M059J (cell line): ENCODE data around the gene RUNDC1. TPM values are rescaled to one million over a fixed set of nuclear protein-coding genes. Genes with fewer than 3 reads are reported as not detected.

Experiments
- DNase-seq: peaks from one replicate; pipeline ENCODE4 v3.0.0-alpha.2; 2012; ENCODE audit warnings: low read depth
- total RNA-seq: library from RNA; depleted of rRNA; stranded (reverse); fragments of >200 nt; shearing (Covaris generic); gene quantifications from 2 replicates; pipeline ENCODE4 v1.2.3, GENCODE V29; 2014

Gene RUNDC1
- total RNA-seq, 1 experiment from 2014 or later, result 11.4 TPM

DNA sequence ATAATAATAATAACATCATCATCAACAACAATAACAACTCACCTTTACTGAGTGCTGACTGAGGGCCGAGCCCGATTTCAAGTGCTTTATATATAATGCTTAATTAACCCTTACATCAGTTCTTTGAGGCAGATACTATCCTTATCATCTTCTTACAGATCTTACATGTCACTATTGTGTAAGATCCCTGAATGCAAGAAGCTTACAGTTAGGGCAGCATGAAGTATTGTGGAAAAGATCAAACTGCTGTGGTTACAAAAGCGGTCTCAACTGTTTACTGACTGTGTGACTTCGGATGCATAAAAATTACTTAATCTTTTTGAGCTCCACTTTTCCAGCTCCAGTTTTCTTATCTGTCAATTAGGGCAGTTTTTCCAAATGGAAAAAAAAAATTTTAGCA lies 38.6 kb downstream of the RUNDC1 start:
- DNase-seq, result no peak

DNA sequence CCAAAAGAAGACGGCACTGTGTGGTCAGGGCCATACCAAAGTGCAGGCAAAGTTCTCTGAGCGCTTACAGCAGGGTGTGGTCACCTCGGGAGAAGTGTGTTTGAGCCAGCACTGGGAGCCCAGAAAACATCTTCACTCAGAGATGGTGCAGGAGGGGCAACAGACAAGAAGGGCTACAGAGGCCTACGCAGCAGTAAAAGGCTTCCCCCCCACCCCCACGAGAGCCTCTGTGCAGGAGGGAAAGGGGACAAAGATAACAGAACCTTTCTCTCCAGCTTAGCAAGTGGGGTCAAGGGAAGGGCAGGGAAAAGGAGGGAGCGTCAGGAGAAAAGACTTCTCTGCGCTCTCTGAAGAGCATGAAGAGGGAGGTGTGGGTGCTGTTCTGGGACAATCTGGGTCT lies 39.1 kb downstream of the RUNDC1 start:
- no peak for DNase-seq

DNA sequence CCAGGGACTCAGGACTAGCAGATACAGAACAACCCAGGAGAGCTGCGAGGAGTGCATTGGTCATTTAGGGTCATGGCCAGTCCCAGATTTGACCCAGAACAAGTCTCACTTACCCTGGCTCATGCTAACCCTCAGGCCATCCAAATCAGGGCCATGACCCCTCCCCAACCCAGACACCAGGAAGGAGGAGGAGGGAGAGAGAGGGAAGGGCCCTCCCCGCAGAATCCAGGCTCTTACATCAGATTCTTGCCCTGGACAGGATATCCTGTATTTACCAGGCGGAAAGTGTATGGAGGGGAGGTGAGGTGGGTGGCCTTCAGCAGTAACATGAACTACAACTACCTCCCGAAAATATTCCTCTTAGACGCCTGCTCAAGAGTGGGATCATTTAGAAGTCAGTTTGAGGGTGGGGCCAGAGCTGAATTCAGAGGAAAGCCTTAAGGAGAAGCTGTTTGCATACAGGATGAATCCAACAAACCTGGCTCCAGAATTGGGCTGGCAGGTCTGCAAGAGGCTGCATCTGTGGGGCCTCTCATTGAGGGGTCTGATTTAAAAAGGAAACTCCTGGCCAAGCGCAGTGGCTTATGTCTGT lies 39.8 kb downstream of the RUNDC1 start:
- DNase-seq, result no peak

DNA sequence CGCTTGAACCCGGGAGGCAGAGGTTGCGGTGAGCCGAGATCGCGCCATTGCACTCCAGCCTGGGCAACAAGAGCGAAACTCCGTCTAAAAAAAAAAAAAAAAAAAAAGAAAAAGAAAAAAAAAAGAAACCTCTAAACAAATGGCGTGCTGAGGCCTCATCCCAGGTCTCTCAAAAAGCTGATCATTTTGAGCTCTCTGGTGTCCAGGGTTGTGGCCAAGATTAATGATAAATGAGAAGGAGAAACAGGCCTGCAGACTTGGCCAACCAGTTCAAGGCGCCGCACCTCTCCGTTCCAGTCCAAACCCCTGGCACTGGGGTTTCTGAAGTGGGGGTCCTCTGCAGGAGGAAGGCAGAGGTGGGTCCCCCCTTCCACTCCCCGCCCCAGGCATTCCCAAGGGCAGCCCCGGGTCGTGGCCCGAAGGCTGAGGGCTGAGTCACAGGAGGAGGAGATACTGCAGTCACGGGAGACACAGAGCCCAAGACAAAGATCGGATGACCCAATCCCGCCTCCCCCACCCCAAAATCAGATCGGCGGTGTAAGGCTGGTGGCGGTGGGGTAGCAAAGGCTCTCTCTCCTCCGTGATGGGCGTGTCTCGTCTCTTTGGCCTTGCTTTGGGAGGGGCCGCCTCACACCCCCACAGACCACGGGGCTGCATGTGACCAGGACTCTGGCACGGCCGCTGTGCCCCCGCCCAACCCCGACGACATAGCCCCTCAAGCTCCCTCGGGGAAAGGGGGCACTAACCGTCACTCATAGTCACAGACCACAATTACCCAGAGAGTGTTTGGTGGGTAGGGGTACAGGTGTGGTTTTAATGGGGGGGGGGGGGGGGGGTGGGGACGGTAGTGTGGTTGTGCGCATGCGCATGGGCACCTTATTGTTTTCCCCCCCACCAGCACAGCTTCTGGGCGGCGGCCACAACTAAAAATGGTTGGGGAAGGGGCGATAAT lies 40.7 kb downstream of the RUNDC1 start:
- DNase-seq, result peak; percentile 71

DNA sequence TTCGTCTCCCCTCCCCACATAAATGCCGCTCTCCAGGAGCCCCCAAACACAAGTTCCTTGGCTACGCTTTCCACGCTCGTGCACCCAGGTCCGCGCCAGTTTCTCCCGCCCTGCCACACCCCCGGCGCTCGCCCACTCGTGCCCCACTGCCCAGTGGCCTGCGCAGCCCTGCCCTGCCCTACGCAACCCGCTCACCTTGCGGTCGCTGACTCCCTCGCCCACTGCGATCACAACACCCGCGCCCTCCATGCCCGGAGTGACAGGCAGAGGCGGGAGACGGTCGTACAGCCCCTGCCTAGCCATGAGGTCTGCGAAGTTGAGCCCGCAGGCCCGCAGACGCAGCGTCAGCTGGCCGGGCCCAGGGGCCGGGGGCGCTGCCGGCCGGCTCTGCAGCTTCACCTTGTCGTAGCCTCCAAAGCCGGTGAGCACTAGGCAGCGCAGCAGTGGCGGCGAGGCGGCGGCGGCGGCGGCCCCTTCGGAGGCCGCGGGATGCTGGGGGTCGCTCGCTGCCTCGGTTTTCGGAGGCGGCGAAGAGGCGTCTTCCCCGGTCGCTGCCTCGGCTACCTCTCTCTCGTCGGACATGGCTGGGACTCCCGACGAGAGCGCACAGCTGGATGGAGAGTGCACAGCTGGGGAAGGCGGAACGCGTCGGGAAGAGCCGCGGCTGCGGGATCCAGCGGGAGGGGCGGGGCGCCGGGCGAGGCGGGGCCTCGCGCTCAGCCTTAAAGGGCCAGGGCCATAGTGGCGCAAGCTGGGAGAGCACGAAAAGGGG lies 41.6 kb downstream of the RUNDC1 start, which contains the start of gene VAT1:
TSS of gene VAT1 (minus strand) at position 645 of the 772 bp plus-strand sequence. CDS start at position 582, 63 bp downstream.
- peak; percentile 72 for DNase-seq

DNA sequence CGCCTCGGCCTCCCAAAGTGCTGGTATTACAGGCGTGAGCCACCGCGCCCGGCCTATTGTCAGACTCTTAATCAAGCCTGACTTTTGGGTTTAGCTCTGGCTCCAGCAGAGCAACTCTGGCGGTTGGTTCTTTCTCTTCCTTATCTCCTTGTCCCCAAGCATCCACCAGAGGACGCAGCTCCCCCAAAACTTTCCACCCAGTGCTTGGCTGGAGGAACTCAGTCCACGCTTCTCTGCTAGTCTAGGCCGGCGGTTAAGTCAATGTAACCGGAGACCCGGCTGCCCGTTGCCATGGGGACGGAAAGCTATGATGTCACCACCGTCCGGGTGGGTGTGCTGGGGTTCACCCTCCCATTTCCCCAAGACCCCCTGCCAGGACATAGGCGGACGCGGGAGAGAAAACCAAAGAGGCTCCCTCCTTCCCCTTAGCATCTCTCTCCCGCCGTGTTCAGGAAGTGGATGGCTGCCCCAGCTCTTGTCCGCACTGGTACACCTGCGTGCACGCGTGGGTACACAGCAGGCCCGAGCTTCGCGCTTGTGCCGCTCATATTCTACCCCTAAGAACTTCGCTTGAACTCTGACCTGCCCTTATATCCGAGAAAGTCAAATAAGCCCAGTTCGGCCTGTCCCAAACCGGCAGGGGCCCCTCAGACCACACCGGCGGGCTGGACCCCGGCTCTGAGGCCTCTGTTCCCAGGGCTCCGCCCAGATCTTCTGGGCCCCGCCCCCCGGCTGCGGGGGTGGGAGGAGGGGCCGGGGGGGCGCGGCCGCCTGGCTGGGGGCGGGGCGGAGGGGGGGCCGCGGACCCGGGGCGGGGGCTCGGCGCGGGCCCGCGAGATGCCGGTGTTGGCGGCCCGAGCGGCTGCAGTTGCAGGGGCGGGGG lies 44.3 kb downstream of the RUNDC1 start, which contains the start of gene RND2:
TSS of gene RND2 (plus strand) at position 825 of the 883 bp plus-strand sequence. CDS start 117 bp downstream, outside the sequence.
- peak; percentile 95 for DNase-seq

DNA sequence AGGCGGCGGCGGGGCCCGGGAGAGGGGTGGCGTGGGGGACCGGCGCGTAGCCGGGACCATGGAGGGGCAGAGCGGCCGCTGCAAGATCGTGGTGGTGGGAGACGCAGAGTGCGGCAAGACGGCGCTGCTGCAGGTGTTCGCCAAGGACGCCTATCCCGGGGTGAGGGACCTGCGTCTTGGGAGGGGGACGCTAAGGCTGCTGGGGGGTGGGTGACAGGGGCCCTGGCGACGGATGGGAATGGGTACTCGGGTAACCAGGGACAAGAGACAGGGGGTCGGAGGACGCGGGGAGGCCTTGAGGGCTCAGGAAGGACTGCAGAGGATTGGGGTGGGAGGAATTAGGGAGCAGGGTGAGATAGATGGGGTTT lies 44.9 kb downstream of the RUNDC1 start:
- DNase-seq, result no peak

DNA sequence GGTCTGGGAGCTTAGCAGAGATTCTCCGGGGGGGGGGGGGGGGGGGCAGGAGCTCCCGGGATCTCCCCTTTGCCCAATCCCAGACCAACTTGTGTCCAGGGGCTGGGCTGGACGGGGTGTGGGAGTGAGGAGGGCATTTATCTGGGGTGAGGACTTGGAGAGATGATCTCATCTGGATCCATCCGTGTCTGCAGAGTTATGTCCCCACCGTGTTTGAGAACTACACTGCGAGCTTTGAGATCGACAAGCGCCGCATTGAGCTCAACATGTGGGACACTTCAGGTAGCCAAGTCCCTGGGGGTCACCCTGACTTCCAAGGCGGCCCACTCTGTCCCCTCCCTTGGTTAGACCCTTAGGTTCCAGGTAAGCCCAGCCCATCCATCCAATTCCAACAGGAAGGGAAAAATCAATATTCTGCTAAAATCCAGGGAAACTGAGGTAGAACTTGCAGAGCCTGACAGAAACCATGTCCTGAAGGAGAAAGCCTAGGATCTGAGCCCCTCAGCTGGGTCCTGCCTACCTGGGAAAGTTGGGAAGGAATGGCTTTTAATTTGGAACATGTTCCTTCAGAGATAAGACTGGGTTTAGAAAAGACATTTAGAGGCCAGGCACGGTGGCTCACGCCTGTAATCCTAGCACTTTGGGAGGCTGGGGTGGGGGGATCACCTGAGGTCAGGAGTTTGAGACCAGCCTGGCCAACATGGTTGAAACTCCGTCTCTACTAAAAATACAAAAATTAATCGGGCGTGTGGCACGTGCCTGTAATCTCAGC lies 45.6 kb downstream of the RUNDC1 start:
- DNase-seq, result no peak

DNA sequence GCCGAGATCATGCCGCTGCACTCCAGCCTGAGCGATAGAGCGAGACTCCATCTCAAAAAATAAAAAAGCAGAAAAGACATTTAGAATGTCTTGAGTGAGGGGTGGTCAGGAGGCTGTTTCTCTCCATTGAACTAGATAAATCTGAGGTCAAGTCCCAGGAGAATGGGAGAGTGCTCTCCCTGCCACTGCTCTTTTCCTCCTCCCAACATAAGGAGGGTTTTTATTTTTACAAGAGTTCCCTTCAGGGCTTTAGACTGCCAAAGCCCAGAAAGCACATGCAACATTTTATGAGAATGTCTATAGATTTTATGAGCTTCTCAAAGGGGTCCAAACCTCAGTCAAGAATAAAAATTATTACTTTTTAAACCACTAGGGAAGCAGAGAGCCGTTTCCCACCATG lies 46.2 kb downstream of the RUNDC1 start:
- DNase-seq, result no peak

DNA sequence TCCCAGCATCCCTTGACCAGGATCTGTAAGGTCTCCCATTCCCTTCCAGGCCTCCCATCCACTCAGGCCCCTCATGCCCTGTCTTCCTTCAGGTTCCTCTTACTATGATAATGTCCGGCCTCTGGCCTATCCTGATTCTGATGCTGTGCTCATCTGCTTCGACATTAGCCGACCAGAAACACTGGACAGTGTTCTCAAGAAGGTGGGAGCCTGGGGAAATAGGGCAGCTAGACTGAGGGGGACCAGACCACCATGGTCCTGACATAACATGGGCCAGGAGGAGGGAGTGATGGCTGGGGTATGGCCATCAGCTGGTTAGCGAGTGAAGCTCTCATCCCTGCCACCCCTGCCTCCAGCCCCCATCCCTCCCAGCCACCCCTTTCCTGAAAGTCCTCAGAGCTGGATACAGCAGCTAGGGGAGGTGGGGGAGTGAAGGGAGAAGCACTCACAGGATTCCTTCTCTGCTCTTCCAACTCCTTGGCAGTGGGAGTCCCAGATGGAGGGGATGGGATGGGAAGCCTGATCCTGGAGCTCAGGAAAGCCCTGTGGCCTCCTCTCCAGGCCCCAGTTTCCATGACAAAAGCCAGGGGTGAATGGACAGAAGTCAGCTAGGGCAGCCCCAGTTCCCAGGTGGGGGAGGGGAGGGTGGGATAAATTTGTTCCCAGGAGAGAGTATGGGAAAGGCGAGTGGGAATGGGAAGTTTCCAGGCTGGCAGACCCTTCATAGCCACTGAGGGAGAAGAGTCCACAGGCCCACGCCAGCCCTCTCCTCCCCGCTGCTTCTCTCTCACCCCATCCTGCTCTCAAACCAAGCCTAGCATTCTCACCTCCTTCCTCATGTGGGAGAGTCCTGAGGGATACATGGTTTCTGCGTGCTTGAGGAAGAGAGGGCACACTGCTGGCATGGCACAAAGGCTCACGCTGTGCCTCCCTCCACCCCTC lies 47.0 kb downstream of the RUNDC1 start:
- DNase-seq, result no peak

DNA sequence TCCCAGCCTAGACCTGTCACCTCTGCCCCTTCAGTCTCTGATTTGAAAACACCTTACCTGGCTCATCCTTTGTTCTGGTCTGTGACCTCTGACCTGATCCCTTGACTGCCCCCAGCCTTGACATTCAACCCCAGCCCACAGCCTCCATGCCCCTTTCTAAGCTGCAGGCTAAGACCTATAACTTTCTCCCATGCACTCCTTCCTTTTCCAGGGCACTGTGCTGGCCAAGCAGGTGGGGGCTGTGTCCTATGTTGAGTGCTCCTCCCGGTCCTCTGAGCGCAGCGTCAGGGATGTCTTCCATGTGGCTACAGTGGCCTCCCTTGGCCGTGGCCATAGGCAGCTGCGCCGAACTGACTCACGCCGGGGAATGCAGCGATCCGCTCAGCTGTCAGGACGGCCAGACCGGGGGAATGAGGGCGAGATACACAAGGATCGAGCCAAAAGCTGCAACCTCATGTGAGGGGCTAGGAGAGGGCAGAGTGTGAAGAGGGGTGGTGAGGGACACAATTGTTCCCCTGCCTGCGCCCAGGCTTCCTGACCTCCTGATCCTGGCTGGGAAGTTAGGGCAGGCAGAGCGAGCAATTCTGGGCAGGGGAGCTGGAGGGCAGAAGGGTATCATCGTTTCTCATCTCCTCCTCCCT lies 48.0 kb downstream of the RUNDC1 start:
- no peak for DNase-seq

DNA sequence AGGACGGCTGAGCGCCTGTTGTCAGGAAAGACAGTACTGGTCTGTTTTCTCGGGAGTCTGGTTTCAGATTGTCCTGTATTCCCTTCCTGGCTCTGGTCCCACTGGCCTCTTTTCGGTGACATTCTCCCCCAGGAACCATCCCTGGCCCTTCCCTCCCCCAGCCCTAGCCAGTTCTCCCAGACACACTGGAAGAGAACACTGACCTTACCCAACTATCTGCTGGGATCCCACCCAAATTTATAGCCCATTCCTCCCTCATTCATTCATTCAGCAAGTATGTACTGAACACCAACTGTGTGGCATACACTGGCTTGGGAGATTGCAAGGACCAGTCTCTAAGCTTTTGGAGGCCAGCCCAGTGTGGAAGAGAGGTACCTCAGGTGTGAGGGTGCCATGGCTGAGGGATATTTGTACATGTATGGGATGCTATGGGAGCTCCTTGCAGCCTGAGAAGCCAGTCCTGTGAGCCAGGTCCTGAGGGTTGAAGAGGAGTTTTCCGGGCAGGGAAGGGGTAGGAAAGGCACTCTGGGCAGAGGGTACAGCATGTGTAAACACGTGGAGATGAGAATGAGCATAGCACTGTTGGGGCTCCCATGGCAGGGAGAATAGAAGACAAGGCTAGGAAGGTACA lies 49.9 kb downstream of the RUNDC1 start:
- no peak for DNase-seq

DNA sequence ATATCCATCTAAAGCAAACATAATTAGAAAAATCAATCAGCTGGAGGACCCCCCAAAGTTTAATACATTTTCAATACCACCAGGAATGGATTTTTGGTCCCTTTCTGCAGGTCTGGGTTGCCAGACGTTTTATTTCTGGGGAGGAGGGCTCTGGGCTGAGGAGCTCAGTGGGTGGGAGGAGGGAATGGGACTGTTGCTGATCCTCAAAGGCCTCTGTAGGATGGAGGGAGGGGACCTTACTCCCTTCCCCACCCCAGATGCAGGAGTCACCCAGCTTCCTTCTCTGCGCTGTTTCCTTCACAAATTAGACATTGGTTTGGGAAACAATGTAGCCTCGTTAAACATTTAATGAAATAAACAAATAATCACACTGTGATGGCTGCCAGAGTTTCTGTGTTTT lies 51.3 kb downstream of the RUNDC1 start:
- no peak for DNase-seq

DNA sequence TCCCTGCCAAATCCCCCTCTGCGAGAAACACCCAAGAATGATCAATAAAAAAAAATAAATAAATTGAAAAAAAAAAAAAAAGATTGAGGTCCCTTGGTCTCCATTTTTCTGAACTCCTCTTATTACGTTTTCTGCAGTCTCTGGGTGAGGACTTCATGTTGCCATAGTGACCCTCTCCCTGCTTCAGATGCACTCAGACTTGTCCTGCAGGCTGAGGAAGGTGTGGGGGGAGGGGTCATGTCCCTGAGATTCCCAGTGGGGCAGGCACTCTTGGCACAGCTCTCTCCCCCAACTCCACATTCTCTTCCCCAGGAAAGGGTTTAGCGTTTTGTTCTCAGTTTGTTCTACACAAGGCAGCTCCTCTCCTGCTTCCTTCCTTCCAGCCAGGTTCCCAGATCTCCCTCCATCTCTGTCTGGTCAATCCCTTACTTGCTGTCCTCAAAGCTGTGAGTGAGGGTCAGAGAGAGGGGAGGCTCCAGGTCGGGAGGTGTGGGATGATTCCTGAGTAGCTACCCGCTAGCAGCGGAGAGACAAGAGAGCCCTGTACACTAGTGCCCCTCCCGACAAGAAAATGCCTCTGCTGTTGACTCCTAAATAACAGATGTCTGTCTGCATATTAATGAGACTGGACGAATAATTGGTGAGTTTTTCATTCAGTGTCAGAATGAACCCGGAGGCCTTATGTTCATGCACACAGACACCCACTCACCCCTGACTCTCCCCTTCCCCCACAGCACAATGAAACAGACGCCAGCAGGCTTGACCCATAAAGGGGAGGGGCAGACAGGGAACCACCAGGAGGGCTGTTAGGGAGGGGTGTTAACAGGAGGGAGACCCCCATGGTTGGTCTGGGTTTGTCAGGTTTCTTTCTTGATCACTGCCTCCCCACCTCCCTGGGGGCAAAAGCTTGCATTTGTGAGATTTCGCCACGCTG lies 53.9 kb downstream of the RUNDC1 start:
- DNase-seq, result no peak

DNA sequence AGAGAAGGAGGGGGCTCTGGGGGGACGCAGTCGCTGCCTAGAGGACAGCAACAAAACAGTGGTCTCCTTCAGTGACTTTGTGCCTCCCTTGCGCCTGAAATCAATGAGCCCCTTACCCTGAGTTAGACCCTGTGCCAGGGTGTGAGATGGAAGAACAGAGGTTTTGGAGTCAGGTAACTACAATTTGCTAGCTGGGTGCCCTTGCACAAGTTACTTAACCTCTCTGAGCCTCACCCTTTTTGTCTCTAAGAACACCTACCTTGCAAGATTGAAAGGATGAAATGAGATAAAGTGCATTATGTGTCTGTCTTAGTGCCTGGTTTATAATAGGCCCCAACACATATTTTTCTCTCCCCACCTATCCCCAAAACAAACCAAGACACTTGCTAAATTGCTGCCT lies 54.5 kb downstream of the RUNDC1 start:
- no peak for DNase-seq

DNA sequence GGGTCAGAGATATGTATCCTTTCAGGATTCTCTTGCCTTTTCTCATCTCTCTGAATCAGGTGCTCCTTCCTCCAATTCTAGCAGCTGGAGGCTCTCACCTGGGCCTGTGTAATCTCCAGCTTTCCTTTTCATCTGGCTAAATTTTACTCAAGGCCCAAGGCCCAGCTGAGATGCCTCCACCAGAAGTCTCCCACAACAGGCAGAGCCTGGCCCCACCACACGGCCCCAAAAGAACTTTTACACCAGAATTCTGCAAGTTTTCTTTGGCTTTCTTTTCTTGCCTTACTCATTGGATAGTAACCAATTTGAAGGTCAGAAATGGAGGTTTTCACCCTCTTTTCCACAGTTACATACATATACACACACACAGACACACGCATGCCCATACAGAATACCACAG lies 59.3 kb downstream of the RUNDC1 start:
- no peak for DNase-seq

DNA sequence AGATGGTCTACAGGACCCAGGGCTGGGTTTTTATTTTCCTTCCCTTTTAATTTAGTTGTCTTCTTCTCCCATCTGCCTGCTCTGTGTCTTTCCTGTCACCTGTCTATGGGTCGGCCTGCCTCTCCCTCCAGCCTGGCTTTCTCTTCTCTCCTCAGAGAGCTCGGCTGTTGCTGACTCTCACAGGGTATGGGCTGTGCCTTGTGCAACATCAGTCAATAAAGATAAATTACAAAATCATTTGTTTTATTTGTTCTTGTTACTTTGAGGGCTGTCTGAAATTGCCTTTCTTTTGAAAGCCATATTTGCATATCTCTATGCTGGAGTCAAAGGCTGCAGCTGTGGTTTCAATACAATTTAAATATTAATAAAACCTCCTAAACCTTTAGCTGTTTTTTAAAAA lies 60.3 kb downstream of the RUNDC1 start:
- no peak for DNase-seq
